Lower leg skin (tissue), 4 donors: ENCODE results near the gene P4HTM. TPM values are rescaled to one million over a fixed set of nuclear protein-coding genes. Genes with fewer than 3 reads are reported as not detected.

Source experiments
- DNase-seq, 2 donors: peaks; one replicate each; pipeline ENCODE4 v3.0.0-alpha.2; 2019; ENCODE audit warnings: low spot score in 2 of 2
- H3K4me3 ChIP-seq: fragments of 200-600 bp; sonication (generic); 2 replicates; pipeline ENCODE4 v1.5.1; 2017; ENCODE audit warnings: mild to moderate bottlenecking, low read depth; ENCODE audit not compliant: poor library complexity, severe bottlenecking
- POLR2A ChIP-seq, 2 donors: fragments of 450-650 bp; IDR thresholded peaks; one replicate each; pipeline ENCODE4 v1.6.1; 2016 to 2017; ENCODE audit warnings: antibody characterized with exemption in 2 of 2, mild to moderate bottlenecking in 1 of 2, moderate library complexity in 1 of 2
- WGBS, 2 donors: methylation state at CpG; one replicate each; pipeline ENCODE4 v1.1.5; 2018; 5-methylcytosine and 5-hydroxymethylcytosine counted together
- intact Hi-C: fragments of 100-400 bp; cut with DNase I; formaldehyde crosslinking; loops from one replicate; pipeline ENCODE4 v1.15.0; 2023; ENCODE audit warnings: low total_unique reads
- total RNA-seq, 4 donors: library from RNA; depleted of rRNA; stranded (reverse); fragments of >200 nt; gene quantifications; one replicate each; pipeline ENCODE4 v1.1.0, GENCODE V29; 2016
- TF ChIP-seq, protein P1 (sequence below), 3 donors: fragments of 450-650 bp; IDR thresholded peaks; one replicate each; pipeline ENCODE4 v1.5.1; 2016; ENCODE audit warnings: antibody characterized with exemption in 3 of 3, mild to moderate bottlenecking in 3 of 3, moderate library complexity in 2 of 3

P4HTM gene
- total RNA-seq, 4 donors from 2014 or later, result 23.4 to 41.9 (median 36.0) TPM

DNA sequence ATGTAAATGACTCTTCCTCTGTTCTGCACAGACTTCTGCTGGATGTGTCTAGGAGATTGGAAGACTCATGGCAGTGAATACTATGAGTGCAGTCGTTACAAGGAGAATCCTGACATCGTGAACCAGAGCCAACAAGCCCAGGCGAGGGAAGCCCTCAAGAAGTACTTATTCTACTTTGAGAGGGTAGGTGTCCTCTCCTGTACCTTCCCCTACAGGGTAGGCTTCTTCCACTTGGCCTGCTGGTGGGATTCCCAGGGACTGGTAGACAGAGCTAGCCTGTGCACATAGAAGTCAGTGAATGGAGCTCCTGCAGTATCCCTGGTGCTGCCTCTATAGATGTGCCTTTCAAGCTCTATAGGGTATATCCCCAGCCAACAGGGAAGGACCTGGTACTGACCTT, 10.6 kb upstream of the P4HTM start:
- no peak for DNase-seq
- TF ChIP-seq POLR2A (IDR thresholded peaks at IDR 0.05), result no peak
- no peak overlapping the region for H3K4me3 ChIP-seq
- 86 to 88% methylated on average over 3 of the region's 3 CpGs for WGBS, 2 donors
- intact Hi-C loops, result no loop called here

DNA sequence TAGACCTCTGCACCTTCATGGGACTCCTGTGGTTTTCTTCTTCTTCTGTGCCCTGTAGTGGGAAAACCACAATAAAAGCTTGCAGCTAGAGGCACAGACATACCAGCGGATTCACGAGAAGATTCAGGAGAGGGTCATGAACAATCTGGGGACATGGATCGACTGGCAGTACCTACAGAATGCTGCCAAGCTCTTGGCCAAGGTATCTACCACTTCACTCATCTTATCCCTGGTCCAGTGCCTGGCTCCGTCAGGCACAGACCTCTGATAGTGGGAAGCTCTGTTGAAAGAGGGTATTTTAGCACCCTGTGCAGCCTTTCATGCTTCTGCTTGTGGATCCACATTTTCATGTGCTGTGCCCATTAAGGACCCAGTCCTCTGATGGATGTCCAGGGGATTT, 9.7 kb upstream of the P4HTM start:
- intact Hi-C loops, result loop anchor here (10.0 kb wide), 2 partner anchors 185 to 475 kb away; partner anchors contain the start of gene CCDC71
- 89 to 93% methylated on average over 4 of the region's 4 CpGs for WGBS, 2 donors
- no peak for DNase-seq
- TF ChIP-seq, protein P1, sequence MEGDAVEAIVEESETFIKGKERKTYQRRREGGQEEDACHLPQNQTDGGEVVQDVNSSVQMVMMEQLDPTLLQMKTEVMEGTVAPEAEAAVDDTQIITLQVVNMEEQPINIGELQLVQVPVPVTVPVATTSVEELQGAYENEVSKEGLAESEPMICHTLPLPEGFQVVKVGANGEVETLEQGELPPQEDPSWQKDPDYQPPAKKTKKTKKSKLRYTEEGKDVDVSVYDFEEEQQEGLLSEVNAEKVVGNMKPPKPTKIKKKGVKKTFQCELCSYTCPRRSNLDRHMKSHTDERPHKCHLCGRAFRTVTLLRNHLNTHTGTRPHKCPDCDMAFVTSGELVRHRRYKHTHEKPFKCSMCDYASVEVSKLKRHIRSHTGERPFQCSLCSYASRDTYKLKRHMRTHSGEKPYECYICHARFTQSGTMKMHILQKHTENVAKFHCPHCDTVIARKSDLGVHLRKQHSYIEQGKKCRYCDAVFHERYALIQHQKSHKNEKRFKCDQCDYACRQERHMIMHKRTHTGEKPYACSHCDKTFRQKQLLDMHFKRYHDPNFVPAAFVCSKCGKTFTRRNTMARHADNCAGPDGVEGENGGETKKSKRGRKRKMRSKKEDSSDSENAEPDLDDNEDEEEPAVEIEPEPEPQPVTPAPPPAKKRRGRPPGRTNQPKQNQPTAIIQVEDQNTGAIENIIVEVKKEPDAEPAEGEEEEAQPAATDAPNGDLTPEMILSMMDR (IDR thresholded peaks at IDR 0.05), result no peak
- no peak for TF ChIP-seq POLR2A (IDR thresholded peaks at IDR 0.05)
- H3K4me3 ChIP-seq, result no peak overlapping the region

DNA sequence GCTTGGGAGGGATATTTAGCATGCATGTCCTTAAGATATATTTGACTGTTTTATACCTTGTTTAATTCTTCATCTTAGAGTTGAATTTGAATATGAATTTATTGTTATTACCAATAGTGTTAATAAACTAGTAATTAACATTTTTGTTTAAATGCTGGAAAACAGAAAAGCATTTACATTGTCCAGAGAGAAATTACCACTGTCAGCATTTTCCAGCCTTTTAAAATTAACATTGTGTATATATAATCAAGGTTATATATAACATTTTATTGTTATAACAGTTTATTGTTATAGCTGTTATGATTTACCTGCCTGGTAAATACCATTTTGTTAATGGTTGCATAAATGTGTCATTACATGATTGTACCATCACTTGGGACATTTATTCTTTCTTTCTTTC, 8.0 kb upstream of the P4HTM start:
- no peak for TF ChIP-seq POLR2A (IDR thresholded peaks at IDR 0.05)
- TF ChIP-seq, protein P1 (IDR thresholded peaks at IDR 0.05), result no peak
- no peak overlapping the region for H3K4me3 ChIP-seq
- no peak for DNase-seq
- intact Hi-C loops, result loop anchor here (10.0 kb wide), 2 partner anchors 183 to 473 kb away; partner anchors contain the start of gene CCDC71

DNA sequence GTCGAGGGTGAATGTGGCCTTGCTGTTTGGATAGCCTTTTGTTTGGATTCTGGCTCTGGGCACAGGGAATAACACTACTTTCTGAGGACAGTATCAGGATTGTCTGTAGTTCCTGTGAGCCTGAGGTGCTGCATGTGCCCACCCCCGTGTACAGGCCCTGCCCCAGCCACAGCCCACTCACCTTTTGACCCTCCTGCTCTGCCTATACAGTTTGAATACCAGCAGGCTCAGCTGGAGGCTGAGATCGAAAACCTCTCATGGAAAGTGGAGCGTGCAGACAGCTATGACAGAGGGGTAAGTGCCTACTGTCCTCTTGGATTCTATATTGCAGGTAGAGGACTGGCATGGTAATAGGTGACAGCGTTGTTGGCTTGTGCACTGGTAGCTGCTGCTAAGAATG, 7.4 kb upstream of the P4HTM start:
- intact Hi-C loops, result loop anchor here (10.0 kb wide), 2 partner anchors 182 to 472 kb away; partner anchors contain the start of gene CCDC71

DNA sequence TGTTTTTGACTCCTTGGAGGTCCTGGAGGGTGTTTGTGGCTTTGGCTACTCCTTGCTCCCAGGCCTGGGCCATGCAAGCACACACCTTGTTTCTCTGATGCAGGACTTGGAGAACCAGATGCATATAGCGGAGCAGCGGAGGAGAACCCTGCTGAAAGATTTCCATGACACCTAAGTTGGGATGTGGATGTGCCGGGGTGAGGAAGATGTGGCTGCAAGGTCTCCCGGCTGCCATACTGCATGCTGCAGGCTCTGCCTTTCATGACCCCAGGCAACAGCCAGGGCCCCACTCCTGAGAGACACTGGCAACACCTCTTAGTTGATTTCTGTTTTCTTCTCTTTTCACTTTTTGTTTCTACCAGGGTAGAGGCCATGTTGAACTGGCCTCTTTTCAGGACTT, 6.9 kb upstream of the P4HTM start:
- no peak overlapping the region for H3K4me3 ChIP-seq
- WGBS, 2 donors, result 92 to 96% methylated on average over 4 of the region's 4 CpGs
- intact Hi-C loops, result loop anchor here (10.0 kb wide), 2 partner anchors 182 to 472 kb away; partner anchors contain the start of gene CCDC71
- TF ChIP-seq, protein P1 (IDR thresholded peaks at IDR 0.05), result no peak
- no peak for TF ChIP-seq POLR2A (IDR thresholded peaks at IDR 0.05)
- DNase-seq, result no peak

More for the DNA sequence above, 7.4 kb upstream of the P4HTM start:
- no peak for TF ChIP-seq POLR2A (IDR thresholded peaks at IDR 0.05)
- TF ChIP-seq, protein P1 (IDR thresholded peaks at IDR 0.05), result no peak
- no peak for DNase-seq
- H3K4me3 ChIP-seq, result no peak overlapping the region
- WGBS, 2 donors, result 83 to 93% methylated on average over 5 of the region's 5 CpGs

DNA sequence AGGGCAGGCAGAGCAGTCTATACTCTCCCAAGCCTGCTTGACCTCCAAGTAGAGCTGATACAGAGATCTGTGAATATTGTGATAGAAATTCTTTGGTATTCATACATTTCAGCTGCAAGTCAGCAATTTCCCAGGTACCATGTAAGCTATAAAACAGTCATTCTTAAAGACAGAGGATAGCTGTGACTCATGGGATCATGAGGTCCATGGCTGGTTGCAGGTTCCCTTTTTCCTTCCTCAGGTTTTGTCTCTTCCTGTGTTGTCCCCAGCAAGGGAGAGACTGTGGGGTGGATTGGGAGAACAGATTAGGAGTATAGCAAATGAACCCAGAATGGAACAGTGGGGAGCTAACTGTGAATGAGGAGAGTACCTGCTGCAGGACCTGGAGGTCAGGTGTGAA, 5.4 kb upstream of the P4HTM start:
- TF ChIP-seq POLR2A (IDR thresholded peaks at IDR 0.05), result no peak
- TF ChIP-seq, protein P1 (IDR thresholded peaks at IDR 0.05), result no peak
- H3K4me3 ChIP-seq, result no peak overlapping the region
- no peak for DNase-seq
- intact Hi-C loops, result loop anchor here (10.0 kb wide), 2 partner anchors 180 to 470 kb away; partner anchors contain the start of gene CCDC71
